Iris pigment epithelial cell (primary cell): ENCODE measurements around the gene GTF2A2.

Source experiments
- DNase-seq: peaks from one replicate; pipeline ENCODE4 v3.0.0-alpha.2; 2011; ENCODE audit warnings: low read depth

Gene GTF2A2

GRCh38 chr15:59605994-59606393, 51.3 kb downstream of the GTF2A2 start:
- DNase-seq, result no peak

DNA sequence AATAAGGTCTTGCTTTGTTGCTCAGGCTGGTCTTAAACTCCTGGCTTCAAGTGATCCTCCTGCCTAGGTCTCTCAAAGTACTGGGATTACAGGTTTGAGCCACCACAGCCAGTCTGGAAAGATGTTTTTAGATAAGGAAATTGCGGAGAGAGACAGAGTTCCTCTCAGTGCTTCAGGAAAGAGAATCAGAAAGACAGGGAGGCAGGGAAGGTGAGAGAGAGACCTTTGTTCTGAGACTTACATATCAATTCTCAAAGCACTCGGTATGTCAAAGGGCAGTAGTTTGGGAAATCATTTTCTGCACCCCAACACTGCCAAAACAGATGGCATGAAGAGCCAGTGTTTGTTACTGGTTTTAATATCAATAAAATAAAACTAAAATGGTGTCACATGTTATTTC, 58.9 kb downstream of the GTF2A2 start:
- no peak for DNase-seq

DNA sequence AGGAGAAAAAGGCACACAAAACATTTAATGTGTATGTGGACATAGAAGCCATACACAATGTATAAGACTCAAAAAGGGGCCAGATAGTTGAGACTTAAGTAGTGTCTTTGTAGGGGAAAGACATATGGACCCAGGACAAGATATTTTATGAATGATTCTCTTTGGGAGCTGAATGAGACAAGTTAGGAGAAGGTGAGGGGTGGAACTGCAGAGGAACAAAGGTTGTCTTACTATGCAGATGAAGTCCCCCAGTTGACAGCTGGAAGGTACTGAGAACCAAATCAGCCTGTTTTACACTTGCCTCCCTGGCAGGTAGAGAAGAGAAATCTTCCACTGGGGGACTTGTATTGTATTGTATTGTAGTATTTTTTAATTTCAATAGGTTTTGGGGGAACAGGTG, 60.7 kb downstream of the GTF2A2 start:
- no peak for DNase-seq

- DNase-seq, result no peak
Measured at GRCh38 chr15:59595434-59595915, 61.8 kb downstream of the GTF2A2 start.

DNA sequence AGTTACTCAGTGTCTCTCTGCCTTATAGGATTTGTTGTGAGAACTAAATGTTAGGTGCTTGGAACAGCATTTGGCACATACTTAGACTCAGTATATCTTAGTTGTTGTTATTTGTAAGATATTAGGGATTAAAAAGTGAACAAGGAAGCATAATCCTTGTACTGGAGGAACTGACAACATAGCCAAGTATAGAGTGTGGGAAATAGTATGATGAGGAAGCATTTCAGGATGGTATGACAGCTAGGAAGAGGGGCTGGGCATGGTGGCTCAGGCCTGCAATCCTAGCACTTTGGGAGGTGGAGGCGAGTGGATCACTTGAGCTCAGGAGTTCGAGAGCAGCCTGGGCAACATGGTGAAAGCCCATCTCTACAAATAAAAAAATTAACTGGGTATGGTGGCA, 62.3 kb downstream of the GTF2A2 start:
- DNase-seq, result no peak

DNA sequence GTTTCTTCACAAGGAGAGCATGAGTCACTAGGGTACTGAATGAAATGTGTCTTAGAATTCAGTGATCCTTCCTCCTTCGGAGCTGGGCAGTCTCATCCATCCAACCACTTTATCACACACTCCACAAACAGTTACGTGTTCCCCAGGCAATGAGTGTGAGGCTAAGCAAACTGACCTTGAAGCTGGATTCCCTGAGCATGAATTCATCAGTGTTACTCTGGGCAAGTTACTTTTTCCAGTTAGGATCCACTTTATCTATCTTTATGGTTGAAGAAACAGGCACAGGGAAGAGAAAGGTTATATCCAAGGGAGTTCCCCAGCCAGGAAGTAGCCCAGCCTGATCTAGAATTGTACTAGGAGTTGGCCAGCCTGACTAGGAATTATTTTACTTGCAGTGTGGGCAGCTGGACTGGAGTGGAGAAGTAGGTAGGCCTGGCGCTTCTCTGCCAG, 62.8 kb downstream of the GTF2A2 start:
- DNase-seq, result peak; percentile 97

DNA sequence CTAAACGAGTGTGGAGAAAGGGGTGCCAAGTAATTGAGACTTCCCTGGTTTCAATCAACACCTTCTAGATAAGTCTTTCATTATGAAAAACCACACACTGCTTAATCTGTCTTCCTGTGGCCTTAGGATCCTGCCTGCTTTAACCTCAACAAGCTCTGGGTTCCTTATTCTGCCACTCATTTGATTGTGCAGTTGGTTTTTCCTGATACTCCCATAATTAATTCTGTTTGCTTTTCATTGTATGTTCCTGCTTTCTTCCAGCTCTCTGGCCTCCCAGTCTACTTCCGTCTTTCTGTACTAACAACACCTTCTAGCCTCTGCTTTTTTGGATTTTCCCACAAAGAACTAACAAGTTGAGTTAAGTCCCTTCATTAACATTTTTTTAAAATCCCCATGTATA, 66.0 kb downstream of the GTF2A2 start:
- DNase-seq, result no peak

DNA sequence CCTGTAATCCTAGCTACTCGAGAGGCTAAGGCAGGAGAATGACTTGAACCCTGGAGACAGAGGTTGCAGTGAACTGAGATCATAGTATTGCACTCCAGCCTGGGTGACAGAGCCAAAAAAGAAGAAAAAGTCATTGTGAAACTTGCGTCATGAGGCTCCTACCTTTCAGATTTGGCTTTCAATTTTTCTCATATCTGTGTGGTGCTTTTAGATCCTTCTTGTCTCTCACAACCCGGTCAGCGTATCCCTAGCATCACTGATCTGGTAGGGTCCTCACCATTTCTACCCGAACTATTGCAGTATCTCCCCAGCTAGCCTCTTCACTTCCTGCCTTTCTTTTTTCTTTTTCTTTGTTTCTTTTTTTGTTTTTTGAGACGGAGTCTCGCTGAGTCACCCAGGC, 67.3 kb downstream of the GTF2A2 start:
- no peak for DNase-seq
